ENCODE results near the gene EVPL.
"Not testable (repeated sequence)": the region's sequence is repeated elsewhere in the genome, so short reads cannot be mapped to it uniquely, and the experiment has no call there.

The EVPL gene

DNA sequence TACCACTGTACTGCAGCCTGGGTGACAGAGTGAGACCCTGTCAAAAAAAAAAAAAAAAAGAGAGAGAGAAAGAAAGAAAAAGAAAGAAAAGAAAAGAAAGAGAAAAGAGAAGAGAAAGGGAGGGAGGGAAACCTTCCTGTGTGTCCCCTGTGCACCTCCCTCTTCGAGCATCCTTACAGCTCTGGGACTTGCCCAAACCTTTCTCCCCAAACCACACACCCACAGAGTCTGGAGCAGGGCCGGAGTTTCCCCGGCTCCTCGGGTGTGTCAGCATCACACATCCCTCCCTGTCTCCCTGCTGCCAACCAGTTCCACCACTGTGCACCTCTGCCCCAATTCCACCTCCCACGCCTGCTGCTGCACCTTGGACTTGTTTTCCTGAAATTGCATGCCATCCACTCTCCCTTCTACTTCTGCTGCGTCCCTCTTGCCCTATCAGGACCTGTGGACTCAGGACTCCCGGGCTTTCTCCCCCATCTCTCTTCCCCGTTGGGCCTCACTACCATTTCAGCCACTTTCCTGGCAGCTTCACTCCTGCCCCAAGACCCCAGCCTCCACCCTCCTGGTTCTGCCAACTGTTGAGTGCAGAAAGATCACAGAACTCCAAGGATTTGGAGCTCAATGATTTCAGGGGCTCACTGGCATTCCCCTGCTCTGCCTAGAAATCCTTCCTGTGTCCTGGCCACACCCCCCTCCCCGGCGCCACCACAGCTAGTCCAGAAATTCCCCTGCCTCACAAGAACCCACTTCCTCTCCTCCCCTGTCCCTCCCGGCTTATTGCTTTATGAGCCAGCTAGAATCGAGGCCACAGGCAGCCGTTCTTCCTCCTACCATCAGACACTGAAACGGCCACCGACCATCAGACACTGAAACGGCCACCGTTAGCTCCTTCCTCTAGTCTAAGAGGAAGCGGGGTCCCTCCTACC is 30.2 kb downstream of the EVPL start:
- peak; percentile 27 to 62 for DNase-seq

GRCh38 chr17:75995385-75995925 is 31.7 kb downstream of the EVPL start:
- DNase-seq = no peak

GRCh38 chr17:75994802-75995370 is 32.2 kb downstream of the EVPL start:
- no peak for DNase-seq

DNA sequence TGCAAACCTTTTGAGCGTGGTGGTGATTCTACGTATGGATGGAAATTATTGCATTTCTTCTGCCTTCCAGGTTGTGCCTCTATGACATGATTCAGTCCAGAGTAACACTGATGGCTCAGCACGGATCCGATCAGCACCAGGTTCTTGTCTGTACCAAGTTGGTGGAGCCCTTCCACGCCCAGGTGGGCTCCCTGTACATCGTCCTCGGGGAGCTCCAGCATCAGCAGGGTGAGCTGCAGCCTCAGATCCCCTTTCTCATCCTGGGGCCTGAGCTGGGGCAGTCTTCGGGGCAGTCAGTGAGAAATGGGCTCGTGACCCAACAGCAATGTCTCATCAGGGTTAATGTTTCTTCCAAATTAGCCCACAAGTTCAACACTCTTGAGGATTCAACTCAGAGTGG is 35.7 kb downstream of the EVPL start:
- DNase-seq = no peak

- DNase-seq = no peak
These were observed 40.1 kb downstream of the EVPL start for GRCh38 chr17:75987041-75987440.

DNA sequence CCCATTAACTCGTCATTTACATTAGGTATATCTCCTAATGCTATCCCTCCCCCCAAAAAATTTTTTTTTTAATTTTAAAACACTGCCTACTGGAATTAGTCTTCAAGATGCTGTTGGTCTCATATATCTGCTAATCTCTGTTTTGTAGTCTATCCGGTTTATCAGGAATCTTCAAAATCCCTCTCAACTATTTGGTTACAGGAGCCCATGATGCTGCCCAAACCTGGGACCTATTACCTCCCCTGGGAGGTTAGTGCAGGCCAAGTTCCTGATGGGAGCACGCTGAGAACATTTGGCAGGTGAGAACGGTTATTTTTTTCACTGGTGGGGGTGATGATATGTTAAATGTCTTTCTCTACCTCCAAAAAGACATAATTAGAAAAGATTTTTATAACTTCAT is 41.1 kb downstream of the EVPL start:
- no peak for DNase-seq

DNA sequence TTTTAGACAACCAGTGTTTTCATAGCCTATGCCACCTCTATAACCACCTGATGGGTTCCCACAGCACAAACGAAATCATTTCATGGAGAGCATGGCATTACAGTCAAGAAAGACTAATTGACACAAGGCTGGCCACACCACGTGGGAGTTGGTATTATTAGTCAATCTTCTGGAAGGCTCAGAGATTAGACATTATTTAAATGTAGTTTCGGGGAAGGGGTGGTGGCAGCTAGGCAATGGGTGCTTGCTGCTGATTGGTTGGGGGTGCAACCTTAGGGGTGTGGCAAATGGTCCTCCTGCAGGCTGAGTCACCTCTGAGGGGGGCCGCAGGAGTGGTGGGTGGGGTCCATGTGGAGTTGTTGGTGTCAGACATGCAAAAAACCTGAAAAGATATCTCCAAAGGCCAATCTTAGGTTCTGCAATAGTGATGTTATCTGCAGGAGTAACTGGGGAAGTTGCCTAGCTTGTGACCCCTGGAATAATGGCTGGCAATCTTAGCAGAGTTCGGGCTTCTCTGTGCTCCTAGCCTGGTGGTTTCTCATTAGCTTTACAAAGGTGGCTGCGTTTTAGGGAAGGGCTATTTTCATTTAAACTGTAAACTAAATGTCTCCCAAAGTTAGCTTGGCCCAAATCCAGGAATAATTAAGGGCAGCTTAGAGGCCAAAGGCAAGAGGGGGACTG is 43.5 kb downstream of the EVPL start:
- DNase-seq = peak in 1 of 2 donors; percentile 5

GRCh38 chr17:75981019-75981615 is 46.0 kb downstream of the EVPL start:
- DNase-seq = no peak

- no peak for DNase-seq
These were observed 46.7 kb downstream of the EVPL start for GRCh38 chr17:75980188-75981018.

GRCh38 chr17:75979705-75980187 is 47.4 kb downstream of the EVPL start:
- DNase-seq = no peak

- peak; percentile 93 to 98 for DNase-seq
These were observed 48.0 kb downstream of the EVPL start, which contains the start of the genes ACOX1 and TEN1 for GRCh38 chr17:75978938-75979704. TSS of gene ACOX1 (minus strand) at chr17:75979166. CDS start at chr17:75979073, 93 bp downstream. TSS of gene TEN1 (plus strand) at chr17:75979240. CDS start at chr17:75986193, 6,953 bp downstream.

DNA sequence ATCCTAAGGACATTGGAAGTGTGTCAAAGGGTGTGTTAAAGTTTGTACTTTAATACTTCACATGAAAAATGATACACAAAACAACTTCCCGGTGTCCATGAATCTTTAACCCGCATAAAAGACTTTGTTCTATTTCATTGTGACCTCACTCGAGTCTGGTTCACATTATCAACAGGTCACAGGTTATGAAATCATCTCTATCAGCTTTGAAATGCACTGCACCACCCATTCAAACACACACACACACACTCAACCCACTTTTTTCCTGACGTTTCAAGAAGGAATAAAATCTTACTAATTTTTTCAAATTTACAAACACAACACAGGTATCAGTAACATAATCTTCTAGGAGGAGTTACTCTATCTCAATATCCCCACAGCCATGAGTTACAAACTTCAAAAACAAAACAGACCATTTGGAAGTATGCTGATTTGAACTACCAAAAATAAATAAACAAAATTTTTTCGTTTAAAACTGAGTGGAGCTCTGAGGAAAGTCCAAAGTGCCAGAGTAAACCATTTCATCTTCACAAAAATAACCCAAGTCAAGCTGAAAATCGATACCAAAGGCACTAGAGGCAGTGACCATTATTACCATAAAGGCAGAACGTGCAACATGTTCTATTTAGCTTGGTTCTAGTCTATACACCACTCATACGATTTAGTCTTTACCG is 50.8 kb downstream of the EVPL start:
- DNase-seq = no peak

DNA sequence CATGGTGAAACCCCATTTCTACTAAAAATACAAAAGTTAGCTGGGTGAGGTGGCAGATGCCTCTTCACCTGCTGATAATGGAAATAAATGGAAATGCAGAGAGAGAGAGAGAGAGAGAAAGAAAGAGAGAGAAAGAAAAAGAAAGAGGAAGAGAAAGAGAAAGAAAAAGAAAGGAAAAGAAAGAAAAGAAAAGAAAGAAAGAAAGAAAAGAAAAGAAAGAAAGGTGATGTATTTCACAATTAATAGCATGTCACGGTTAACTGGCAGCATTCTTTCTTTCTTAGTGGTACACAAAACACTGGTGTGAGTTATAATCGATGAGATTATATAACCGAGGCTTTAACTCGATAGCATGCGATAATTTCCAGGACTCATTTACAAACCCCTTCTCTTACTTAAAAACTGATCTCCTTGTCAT is 51.3 kb downstream of the EVPL start:
- DNase-seq = no peak

GRCh38 chr17:75975187-75975586 is 51.9 kb downstream of the EVPL start:
- DNase-seq = not testable (repeated sequence)

DNA sequence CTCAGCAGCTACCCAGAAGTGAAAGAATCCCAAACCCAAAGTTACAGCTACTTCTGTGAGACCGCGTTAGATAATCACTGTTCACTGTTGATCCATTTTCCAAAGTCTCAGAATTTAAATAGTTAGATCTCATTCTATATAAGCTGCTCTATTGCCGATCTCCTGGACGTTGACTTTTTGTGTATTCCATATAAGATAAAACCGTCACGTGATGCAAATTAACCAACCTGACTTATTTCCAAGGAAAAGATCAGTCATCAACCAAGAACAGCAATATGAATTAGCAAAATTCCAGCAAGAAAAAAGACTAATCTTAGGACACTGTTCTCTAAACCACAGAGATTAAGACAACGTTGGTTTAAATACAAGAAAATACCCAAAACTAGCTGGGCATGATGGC is 56.5 kb downstream of the EVPL start:
- no peak for DNase-seq

DNA sequence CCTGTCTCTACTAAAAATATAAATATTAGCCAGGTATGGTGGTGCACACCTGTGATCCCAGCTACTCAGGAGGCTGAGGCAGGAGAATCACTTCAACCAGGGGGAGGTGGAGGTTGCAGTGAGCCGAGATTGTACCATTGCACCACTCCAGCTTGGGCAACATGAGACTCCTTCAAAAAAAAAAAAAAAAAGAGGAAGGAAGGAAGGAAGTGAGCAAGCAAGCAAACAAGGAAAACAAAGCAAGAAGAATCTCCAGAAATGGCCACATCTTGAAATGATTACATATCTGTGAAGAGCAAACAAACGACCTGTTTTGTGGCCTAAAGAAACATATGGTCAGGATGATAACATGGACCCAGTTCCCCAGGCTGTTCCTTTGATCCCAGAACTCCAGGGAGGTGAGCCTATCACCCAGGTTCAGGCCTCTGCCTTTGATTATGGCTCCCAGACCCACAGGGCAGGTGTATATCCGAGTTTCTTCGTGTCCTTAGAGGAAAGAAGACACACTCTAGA is 57.0 kb downstream of the EVPL start:
- DNase-seq = no peak

- not testable (repeated sequence) for DNase-seq
These were observed 58.1 kb downstream of the EVPL start for GRCh38 chr17:75969044-75969443.

- DNase-seq = no peak
These were observed 61.6 kb downstream of the EVPL start for GRCh38 chr17:75965468-75965867.

DNA sequence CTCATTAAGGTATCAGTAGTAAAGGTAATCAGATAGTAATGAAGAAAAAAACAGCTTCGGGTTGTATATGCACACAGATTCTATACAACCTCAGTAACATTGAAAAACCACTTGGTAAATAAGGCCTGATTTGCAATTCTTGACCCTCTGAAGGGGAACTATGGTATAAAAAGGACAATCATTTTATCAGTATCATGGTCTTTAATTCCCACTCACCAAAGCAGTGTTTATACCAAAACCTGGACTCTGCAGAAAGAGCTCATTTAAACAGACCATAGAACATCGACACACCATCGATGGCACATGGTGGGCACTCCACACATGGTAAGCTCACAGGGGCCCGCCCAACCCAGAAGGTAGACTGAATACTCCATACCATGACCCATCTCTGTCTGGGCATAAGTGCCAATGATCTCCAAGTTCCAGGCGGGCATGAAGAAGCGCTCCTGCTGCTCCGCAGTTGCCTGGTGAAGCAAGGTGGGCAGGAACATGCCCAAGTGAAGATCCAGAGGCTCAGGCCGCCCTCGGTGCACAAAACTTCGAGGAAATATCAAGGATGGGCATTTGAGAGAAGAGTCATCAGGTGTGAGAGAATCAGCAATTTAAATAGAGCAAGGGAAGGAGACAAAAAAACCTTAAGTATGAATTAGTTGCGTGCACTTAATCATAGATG is 67.1 kb downstream of the EVPL start:
- no peak for DNase-seq
